Measurements from ENCODE around the gene RPH3AL.
"Not testable (repeated sequence)": the region's sequence is repeated elsewhere in the genome, so short reads cannot be mapped to it uniquely, and the experiment has no call there.

Gene RPH3AL

DNA sequence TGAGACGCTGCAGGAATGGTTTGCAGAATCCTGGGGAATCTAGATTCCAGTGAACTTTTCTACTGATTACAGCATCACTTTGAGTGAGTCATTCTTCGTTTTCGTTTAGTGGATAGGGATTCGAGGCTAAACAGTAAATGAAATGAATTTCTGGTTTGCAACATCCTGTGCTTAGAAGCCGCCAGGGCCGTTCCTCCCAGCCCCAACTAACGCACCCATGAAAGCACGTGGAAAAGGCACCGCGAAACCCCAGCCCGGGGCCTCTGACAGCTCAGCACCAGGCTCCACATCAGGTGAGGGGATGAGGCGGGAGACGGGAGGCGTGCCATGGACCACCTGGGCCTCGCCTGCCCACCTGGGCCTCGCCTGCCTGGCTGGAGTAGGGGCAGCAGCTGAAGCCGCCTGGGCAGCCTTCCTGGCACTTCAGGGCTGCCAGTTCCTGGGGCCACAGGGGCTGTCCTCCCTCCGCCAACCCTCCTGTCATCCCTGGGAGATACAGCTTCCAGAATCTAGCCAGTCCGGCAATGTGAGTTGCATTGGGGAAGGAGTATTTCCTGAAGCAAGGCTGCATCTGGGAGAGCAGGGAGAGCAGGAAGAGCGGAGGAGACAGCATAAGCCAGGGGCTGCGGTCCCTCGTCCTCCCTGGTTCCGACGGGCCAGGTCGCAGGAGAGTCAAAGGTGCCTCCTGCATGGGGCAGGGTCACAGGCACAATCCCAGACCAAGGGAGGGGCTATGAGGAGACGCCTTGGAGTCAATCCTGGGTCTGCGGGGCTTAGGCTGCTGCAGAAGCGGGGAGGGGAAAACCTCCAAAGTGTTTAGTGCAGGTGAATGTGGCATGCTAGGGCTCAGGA is 78.4 kb downstream of the RPH3AL start (continued):
- TF ChIP-seq ZNF26 (tag by site-specific recombination; IDR thresholded peaks at IDR 0.05) (no peak), ZBTB1 (tag by site-specific recombination; IDR thresholded peaks at IDR 0.05) (no peak), ZNF843 (tag by site-specific recombination; IDR thresholded peaks at IDR 0.05) (no peak), ZBTB8A (tag by site-specific recombination; IDR thresholded peaks at IDR 0.05) (no peak), ZNF221 (tag by site-specific recombination; IDR thresholded peaks at IDR 0.05; ENCODE audit: borderline replicate concordance) (no peak), ZNF664 (tag by site-specific recombination; IDR thresholded peaks at IDR 0.05) (no peak), ZNF202 (tag by site-specific recombination; IDR thresholded peaks at IDR 0.05; ENCODE audit: borderline replicate concordance) (no peak), ZNF391 (tag by site-specific recombination; IDR thresholded peaks at IDR 0.05; ENCODE audit: borderline replicate concordance, low read depth) (no peak), ZNF48 (tag by site-specific recombination; IDR thresholded peaks at IDR 0.05) (no peak), ZNF776 (tag by site-specific recombination; IDR thresholded peaks at IDR 0.05; ENCODE audit: borderline replicate concordance) (no peak), ZNF624 (tag by site-specific recombination; IDR thresholded peaks at IDR 0.05) (no peak), ZNF248 (tag by site-specific recombination; IDR thresholded peaks at IDR 0.05) (no peak), ZNF449 (tag by site-specific recombination; IDR thresholded peaks at IDR 0.05) (no peak), ZBTB17 (tag by site-specific recombination; IDR thresholded peaks at IDR 0.05) (no peak), KLF10 (tag by site-specific recombination; IDR thresholded peaks at IDR 0.05) (no peak)

- H3K36me3 ChIP-seq (ENCODE audit: control insufficient read depth in 2 of 2, insufficient read depth in 1 of 2, low read length in 2 of 2); POLR2A ChIA-PET; CTCF ChIA-PET: not testable (repeated sequence)
Measured at GRCh38 chr17:272856-273255, 79.8 kb downstream of the RPH3AL start.

DNA sequence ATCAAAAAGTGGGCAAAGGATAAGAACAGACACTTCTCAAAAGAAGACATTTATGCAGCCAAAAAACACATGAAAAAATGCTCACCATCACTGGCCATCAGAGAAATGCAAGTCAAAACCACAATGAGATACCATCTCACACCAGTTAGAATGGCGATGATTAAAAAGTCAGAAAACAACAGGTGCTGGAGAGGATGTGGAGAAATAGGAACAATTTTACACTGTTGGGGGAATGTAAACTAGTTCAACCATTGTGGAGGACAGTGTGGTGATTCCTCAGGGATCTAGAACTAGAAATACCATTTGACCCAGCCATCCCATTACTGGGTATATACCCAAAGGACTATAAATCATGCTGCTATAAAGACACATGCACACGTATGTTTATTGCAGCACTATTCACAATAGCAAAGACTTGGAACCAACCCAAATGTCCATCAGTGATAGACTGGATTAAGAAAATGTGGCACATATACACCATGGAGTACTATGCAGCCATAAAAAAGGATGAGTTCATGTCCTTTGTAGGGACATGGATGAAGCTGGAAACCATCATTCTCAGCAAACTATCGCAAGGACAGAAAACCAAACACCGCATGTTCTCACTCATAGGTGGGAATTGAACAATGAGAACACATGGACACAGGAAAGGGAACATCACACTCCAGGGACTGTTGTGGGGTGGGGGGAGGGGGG is 80.5 kb downstream of the RPH3AL start:
- H3K36me3 ChIP-seq (ENCODE audit: control insufficient read depth in 2 of 2, insufficient read depth in 1 of 2, low read length in 2 of 2); CTCF ChIA-PET; H3K27ac ChIP-seq (ENCODE audit: extremely low read depth, low read depth, low read length); H3K4me3 ChIP-seq (ENCODE audit: low read depth, low read length); H3K9me3 ChIP-seq (ENCODE audit: control insufficient read depth, insufficient read depth, low read depth, low read length); POLR2A ChIA-PET; H3K4me1 ChIP-seq (ENCODE audit: control insufficient read depth, insufficient read depth, low read length): not testable (repeated sequence)
- peak; percentile 93 for TF ChIP-seq ZNF146 (tag by site-specific recombination; IDR thresholded peaks at IDR 0.05)
- TF ChIP-seq ZNF280D (tag by site-specific recombination; IDR thresholded peaks at IDR 0.05) = 0 out of 2 replicates have a peak, but pooled peaks have one; percentile 31
- 0 out of 2 replicates have a peak, but pooled peaks have one; percentile 51 for TF ChIP-seq ZNF184 (tag by site-specific recombination; IDR thresholded peaks at IDR 0.05)
- TF ChIP-seq ZNF580 (tag by site-specific recombination; IDR thresholded peaks at IDR 0.05) = 0 out of 2 replicates have a peak, but pooled peaks have one; percentile 17

More at GRCh38 chr17:272856-273255, 79.8 kb downstream of the RPH3AL start:
- not testable (repeated sequence) for H3K4me3 ChIP-seq (ENCODE audit: low read depth, low read length); H3K4me1 ChIP-seq (ENCODE audit: control insufficient read depth, insufficient read depth, low read length); H3K9me3 ChIP-seq (ENCODE audit: control insufficient read depth, insufficient read depth, low read depth, low read length); H3K27ac ChIP-seq (ENCODE audit: extremely low read depth, low read depth, low read length)
